Neuronal stem cell (in vitro differentiated cells): ENCODE data around the gene MCUB.

Experiments
- DNase-seq: peaks from one replicate; pipeline ENCODE4 v3.0.0-alpha.2; 2013; ENCODE audit warnings: low spot score
- H2AFZ ChIP-seq: one replicate; pipeline ENCODE4 v1.6.1; 2013; ENCODE audit warnings: mild to moderate bottlenecking, low read length, inconsistent platforms
- H2AK5ac ChIP-seq: 2 replicates; pipeline ENCODE4 v1.6.1; 2013; ENCODE audit warnings: low read depth, mild to moderate bottlenecking, inconsistent platforms, low read length, moderate library complexity, mixed read lengths
- H2BK120ac ChIP-seq: 2 replicates; pipeline ENCODE4 v1.6.1; 2013; ENCODE audit warnings: low read depth, mild to moderate bottlenecking, inconsistent platforms, low read length, moderate library complexity, mixed read lengths
- H2BK12ac ChIP-seq: one replicate; pipeline ENCODE4 v1.6.1; 2013; ENCODE audit warnings: low read length, inconsistent platforms
- H2BK15ac ChIP-seq: 2 replicates; pipeline ENCODE4 v1.6.1; 2013; ENCODE audit warnings: mild to moderate bottlenecking, low read length, inconsistent platforms, mixed read lengths
- H2BK5ac ChIP-seq: one replicate; pipeline ENCODE4 v1.6.1; 2013; ENCODE audit warnings: inconsistent platforms, mild to moderate bottlenecking, low read length, moderate library complexity
- H3K14ac ChIP-seq: one replicate; pipeline ENCODE4 v1.6.1; 2013; ENCODE audit warnings: low read length, inconsistent platforms
- H3K18ac ChIP-seq: 2 replicates; pipeline ENCODE4 v1.6.1; 2013; ENCODE audit warnings: low read length, inconsistent platforms
- H3K23ac ChIP-seq: 2 replicates; pipeline ENCODE4 v1.6.1; 2013; ENCODE audit warnings: low read depth, mild to moderate bottlenecking, mixed read lengths, low read length, inconsistent platforms; ENCODE audit not compliant: poor library complexity
- H3K27ac ChIP-seq: replicated peaks from 3 replicates; pipeline ENCODE4 v1.5.1; 2013; ENCODE audit warnings: low read length, inconsistent platforms
- H3K27me3 ChIP-seq, 3 experiments: 2 replicates each; pipeline ENCODE4 v1.6.1; 2013; ENCODE audit warnings: low read length in 3 of 3, mild to moderate bottlenecking in 2 of 3, inconsistent platforms in 1 of 3, low read depth in 1 of 3, mixed read lengths in 1 of 3, moderate library complexity in 1 of 3; ENCODE audit not compliant: control insufficient read depth in 3 of 3, insufficient read depth in 3 of 3
- H3K36me3 ChIP-seq, 2 donors: replicated peaks in 1 of 2; 2 replicates each; pipeline ENCODE4 v1.6.1; 2013; ENCODE audit warnings: low read length in 2 of 2; ENCODE audit not compliant: control insufficient read depth in 2 of 2, insufficient read depth in 2 of 2
- H3K4ac ChIP-seq: 2 replicates; pipeline ENCODE4 v1.6.1; 2013; ENCODE audit warnings: inconsistent platforms, mild to moderate bottlenecking, low read length, moderate library complexity
- H3K4me1 ChIP-seq, 2 donors: 1 replicate in 1 of 2; 2 replicates in 1 of 2; pipeline ENCODE4 v1.6.1; 2013; ENCODE audit warnings: low read length in 2 of 2, low read depth in 1 of 2; ENCODE audit not compliant: control insufficient read depth in 2 of 2, insufficient read depth in 1 of 2
- H3K4me2 ChIP-seq: one replicate; pipeline ENCODE4 v1.6.1; 2013; ENCODE audit warnings: mild to moderate bottlenecking, low read length, inconsistent platforms; ENCODE audit not compliant: insufficient read depth, poor library complexity, severe bottlenecking
- H3K4me3 ChIP-seq, 2 donors: 2 replicates each; pipeline ENCODE4 v1.5.1; 2013; ENCODE audit warnings: low read length in 2 of 2, mild to moderate bottlenecking in 2 of 2, inconsistent platforms in 1 of 2, moderate library complexity in 1 of 2
- H3K79me1 ChIP-seq: one replicate; pipeline ENCODE4 v1.6.1; 2013; ENCODE audit warnings: low read depth, mild to moderate bottlenecking, inconsistent platforms, low read length, moderate library complexity
- H3K9ac ChIP-seq: one replicate; pipeline ENCODE4 v1.6.1; 2013; ENCODE audit warnings: mild to moderate bottlenecking, low read depth, low read length, inconsistent platforms; ENCODE audit not compliant: poor library complexity
- H3K9me3 ChIP-seq, 2 donors: replicated peaks in 1 of 2; 2 replicates each; pipeline versions ENCODE3 to v1.6.1; 2013; ENCODE audit warnings: low read length in 2 of 2, mild to moderate bottlenecking in 2 of 2, inconsistent platforms in 1 of 2, low read depth in 1 of 2, mixed read lengths in 1 of 2, moderate library complexity in 1 of 2; ENCODE audit not compliant: control insufficient read depth in 2 of 2, insufficient read depth in 1 of 2
- H4K8ac ChIP-seq: one replicate; pipeline ENCODE4 v1.6.1; 2013; ENCODE audit warnings: low read depth, mild to moderate bottlenecking, inconsistent platforms, low read length, moderate library complexity
- H4K91ac ChIP-seq: one replicate; pipeline ENCODE4 v1.6.1; 2013; ENCODE audit warnings: low read length, low read depth, mild to moderate bottlenecking, inconsistent platforms; ENCODE audit not compliant: poor library complexity
- WGBS, 2 donors: extraction: QIAGEN DNeasy Blood & Tissue Kit; methylation state at CpG; one replicate each; pipeline ENCODE4 v1.1.7; 2013; ENCODE audit warnings: missing lambda C conversion rate in 2 of 2, mixed read lengths in 1 of 2; ENCODE audit not compliant: insufficient read length in 2 of 2, insufficient replicate concordance in 1 of 2; ENCODE audit errors: extremely low coverage in 2 of 2; 5-methylcytosine and 5-hydroxymethylcytosine counted together

Gene MCUB

DNA sequence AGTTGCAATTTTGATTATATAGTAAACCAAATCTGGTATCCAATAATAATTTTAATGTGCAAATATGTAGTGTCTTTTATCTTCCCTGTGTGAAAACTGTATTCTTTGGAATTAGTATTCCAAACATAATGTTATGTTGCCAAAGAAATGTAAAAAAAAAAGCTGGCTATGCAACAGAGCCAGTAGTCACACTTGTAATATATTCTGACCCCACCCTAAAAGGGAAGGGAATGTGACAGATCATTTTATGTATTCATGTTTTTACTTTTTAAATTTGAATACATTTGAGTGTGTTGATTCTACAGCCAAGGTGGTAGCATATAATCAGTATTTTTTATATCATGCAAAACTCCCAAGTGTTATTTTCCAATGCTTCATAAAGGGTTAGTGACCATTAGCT lies 27.9 kb upstream of the MCUB start:
- Histone ChIP-seq H3K9ac (no peak overlapping the region), H3K4ac (no peak overlapping the region), H2BK12ac (no peak overlapping the region), H3K9me3 (peaks cover 0 to 14% of the 10 kb centered on the region in 2 donors), H2BK120ac (no peak overlapping the region), H4K91ac (no peak overlapping the region), H3K36me3 (peaks cover 24 to 95% of the 10 kb centered on the region in 2 donors), H2BK5ac (no peak overlapping the region), H2AFZ (no peak overlapping the region), H4K8ac (no peak overlapping the region), H3K4me1 (no peaks in the 10 kb centered on the region), H3K23ac (no peak overlapping the region), H3K79me1 (no peaks in the 10 kb centered on the region), H3K4me3 (no peak overlapping the region), H3K18ac (no peak overlapping the region), H3K14ac (no peak overlapping the region), H2AK5ac (no peak overlapping the region), H3K4me2 (no peak overlapping the region), H3K27ac (no peak overlapping the region), H2BK15ac (no peak overlapping the region), H3K27me3 (no peaks in the 10 kb centered on the region)
- no peak for DNase-seq

DNA sequence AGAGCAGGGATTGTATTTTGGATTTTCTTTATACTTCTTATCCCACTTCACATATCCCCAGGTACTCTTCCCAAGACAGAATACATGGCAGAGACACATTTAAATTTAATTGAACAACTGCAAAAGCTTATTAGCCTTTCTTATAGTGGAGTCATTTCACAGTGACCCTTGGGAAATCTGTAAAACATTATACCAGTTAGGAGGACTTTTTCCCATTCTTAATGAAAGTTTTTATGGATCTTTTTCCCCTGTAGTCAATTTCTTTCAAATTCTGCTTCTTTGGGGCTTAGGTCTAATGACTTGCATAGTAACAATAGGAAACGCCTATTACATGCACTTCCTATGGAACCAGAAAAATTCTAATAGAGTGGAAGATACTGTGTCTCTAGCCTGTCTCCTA lies 14.6 kb upstream of the MCUB start:
- Histone ChIP-seq H3K4me3 (no peak overlapping the region), H3K79me1 (no peaks in the 10 kb centered on the region), H4K8ac (no peak overlapping the region), H3K4ac (no peak overlapping the region), H3K23ac (no peak overlapping the region), H3K18ac (no peak overlapping the region), H3K27me3 (no peaks in the 10 kb centered on the region), H3K27ac (no peak overlapping the region), H2BK120ac (no peak overlapping the region), H3K9me3 (no peaks in the 10 kb centered on the region), H3K36me3 (peaks cover 0 to 53% of the 10 kb centered on the region in 2 donors), H3K14ac (no peak overlapping the region), H3K4me2 (no peak overlapping the region), H2AK5ac (no peak overlapping the region), H2AFZ (no peak overlapping the region), H2BK15ac (no peak overlapping the region), H2BK12ac (no peak overlapping the region), H3K9ac (no peak overlapping the region), H3K4me1 (no peaks in the 10 kb centered on the region), H4K91ac (no peak overlapping the region), H2BK5ac (no peak overlapping the region)
- DNase-seq, result no peak
- WGBS, 2 donors, result no CpG with 5 or more reads among the region's 1 CpG

DNA sequence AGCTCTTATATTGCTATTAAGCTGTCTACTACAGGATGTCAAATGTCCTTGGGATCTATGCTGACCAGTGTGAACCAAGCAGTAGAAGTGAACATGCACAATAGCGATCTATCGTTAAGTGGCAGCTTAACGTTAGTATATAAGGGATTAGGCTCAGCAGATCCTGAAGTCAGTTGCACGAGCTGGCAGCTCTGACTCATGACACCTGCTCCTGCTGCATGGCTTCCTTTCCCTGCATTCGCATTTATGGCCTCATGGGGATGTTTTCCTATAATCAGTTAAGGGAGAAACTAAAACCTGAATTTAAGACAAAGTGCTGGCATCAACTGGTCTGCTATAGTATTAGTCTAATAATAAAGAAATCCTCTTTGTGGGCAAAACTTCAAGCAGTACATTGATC lies 12.7 kb upstream of the MCUB start:
- Histone ChIP-seq H3K4me3 (no peak overlapping the region), H3K14ac (no peak overlapping the region), H3K9me3 (no peaks in the 10 kb centered on the region), H3K27ac (no peak overlapping the region), H3K9ac (no peak overlapping the region), H2BK12ac (no peak overlapping the region), H3K23ac (no peak overlapping the region), H2BK15ac (no peak overlapping the region), H2BK5ac (no peak overlapping the region), H2AFZ (no peak overlapping the region), H3K79me1 (no peaks in the 10 kb centered on the region), H3K4ac (no peak overlapping the region), H3K27me3 (no peaks in the 10 kb centered on the region), H4K8ac (no peak overlapping the region), H3K4me2 (no peak overlapping the region), H2BK120ac (no peak overlapping the region), H3K36me3 (peaks cover 0 to 33% of the 10 kb centered on the region in 2 donors), H3K18ac (no peak overlapping the region), H2AK5ac (no peak overlapping the region), H3K4me1 (no peaks in the 10 kb centered on the region), H4K91ac (no peak overlapping the region)
- no peak for DNase-seq
- WGBS, 2 donors, result no CpG with 5 or more reads among the region's 5 CpGs

- H3K79me1 ChIP-seq, result no peaks in the 10 kb centered on the region
- no peaks in the 10 kb centered on the region for H3K27me3 ChIP-seq
- H3K18ac ChIP-seq, result no peak overlapping the region
- peaks cover 0 to 21% of the 10 kb centered on the region in 2 donors for H3K36me3 ChIP-seq
- H3K9ac ChIP-seq, result no peak overlapping the region
- no peak overlapping the region for H2AK5ac ChIP-seq
- H3K14ac ChIP-seq, result no peak overlapping the region
- H3K9me3 ChIP-seq, result no peaks in the 10 kb centered on the region
- WGBS, 2 donors, result no CpG with 5 or more reads among the region's 2 CpGs
- no peak overlapping the region for H4K91ac ChIP-seq
- H3K4ac ChIP-seq, result no peak overlapping the region
- no peak overlapping the region for H3K4me3 ChIP-seq
- H2BK5ac ChIP-seq, result no peak overlapping the region
- H3K23ac ChIP-seq, result no peak overlapping the region
- no peak overlapping the region for H3K27ac ChIP-seq
- H2AFZ ChIP-seq, result no peak overlapping the region
- no peak for DNase-seq
- H2BK15ac ChIP-seq, result no peak overlapping the region
- no peak overlapping the region for H2BK12ac ChIP-seq
- H4K8ac ChIP-seq, result no peak overlapping the region
- no peak overlapping the region for H3K4me2 ChIP-seq
- H3K4me1 ChIP-seq, result no peaks in the 10 kb centered on the region
- no peak overlapping the region for H2BK120ac ChIP-seq
These were observed 11.4 kb upstream of the MCUB start for GRCh38 chr4:109548655-109549054.
